GM10266 (cell line): ENCODE data around the gene LIPM.

Experiments used
- DNase-seq: peaks from one replicate; pipeline ENCODE4 v3.0.0; 2012; ENCODE audit errors: extremely low spot score
- TF ChIP-seq, protein P1 (sequence below): IDR thresholded peaks from 2 replicates; pipeline ENCODE4 v1.5.1; 2012; ENCODE audit warnings: mild to moderate bottlenecking, low read depth; ENCODE audit not compliant: control insufficient read depth, insufficient read depth; ENCODE audit errors: missing control alignments

The LIPM gene

GRCh38 chr10:88851706-88852105, 49.2 kb downstream of the LIPM start, which contains the start of gene ANKRD22:
Gene ANKRD22 (minus strand): TSS chr10:88851844. CDS start chr10:88851607, 237 bp downstream.
- no peak for DNase-seq
- TF ChIP-seq, protein P1, sequence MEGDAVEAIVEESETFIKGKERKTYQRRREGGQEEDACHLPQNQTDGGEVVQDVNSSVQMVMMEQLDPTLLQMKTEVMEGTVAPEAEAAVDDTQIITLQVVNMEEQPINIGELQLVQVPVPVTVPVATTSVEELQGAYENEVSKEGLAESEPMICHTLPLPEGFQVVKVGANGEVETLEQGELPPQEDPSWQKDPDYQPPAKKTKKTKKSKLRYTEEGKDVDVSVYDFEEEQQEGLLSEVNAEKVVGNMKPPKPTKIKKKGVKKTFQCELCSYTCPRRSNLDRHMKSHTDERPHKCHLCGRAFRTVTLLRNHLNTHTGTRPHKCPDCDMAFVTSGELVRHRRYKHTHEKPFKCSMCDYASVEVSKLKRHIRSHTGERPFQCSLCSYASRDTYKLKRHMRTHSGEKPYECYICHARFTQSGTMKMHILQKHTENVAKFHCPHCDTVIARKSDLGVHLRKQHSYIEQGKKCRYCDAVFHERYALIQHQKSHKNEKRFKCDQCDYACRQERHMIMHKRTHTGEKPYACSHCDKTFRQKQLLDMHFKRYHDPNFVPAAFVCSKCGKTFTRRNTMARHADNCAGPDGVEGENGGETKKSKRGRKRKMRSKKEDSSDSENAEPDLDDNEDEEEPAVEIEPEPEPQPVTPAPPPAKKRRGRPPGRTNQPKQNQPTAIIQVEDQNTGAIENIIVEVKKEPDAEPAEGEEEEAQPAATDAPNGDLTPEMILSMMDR: no peak

GRCh38 chr10:88852327-88852726, 49.8 kb downstream of the LIPM start:
- no peak for DNase-seq
- TF ChIP-seq, protein P1: no peak

GRCh38 chr10:88853155-88853881, 50.8 kb downstream of the LIPM start:
- no peak for DNase-seq
- TF ChIP-seq, protein P1: no peak

- DNase-seq: no peak
- TF ChIP-seq, protein P1: no peak
Observed at GRCh38 chr10:88854684-88855083, 52.2 kb downstream of the LIPM start.

GRCh38 chr10:88857831-88858230, 55.3 kb downstream of the LIPM start:
- TF ChIP-seq, protein P1: no peak
- DNase-seq: no peak

GRCh38 chr10:88858491-88858890, 56.0 kb downstream of the LIPM start:
- DNase-seq: no peak
- TF ChIP-seq, protein P1: no peak

DNA sequence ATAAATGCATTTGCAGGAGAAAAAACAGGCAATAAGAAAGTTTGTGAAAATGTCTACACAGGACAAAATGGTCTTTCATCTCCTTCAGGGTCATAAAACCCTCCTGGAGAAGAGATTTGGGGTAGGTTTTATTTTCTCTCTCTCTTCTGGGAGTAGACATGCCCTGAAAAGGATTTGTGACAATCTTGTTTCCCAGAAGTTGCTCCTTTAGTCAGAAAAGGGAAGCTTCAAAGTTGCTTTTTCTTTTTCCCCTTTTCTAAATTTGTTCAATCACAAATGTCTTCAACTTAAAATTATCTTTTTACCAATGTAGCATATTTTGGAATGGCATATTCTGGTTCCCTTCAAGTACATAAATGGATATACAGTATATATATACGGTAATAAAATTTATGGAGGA, 58.5 kb downstream of the LIPM start:
- DNase-seq: no peak
- TF ChIP-seq, protein P1: no peak
